ENCODE measurements around the gene AGAP1. TPM values are rescaled to one million over a fixed set of nuclear protein-coding genes. Genes with fewer than 3 reads are reported as not detected.

AGAP1 gene
- total RNA-seq, 6 experiments from 2014 or later: 14.1 to 16.0 (median 15.1) TPM

GRCh38 chr2:235848946-235849345 lies 355.1 kb downstream of the AGAP1 start:
- Mint-ChIP-seq H3K4me3 (no peak overlapping the region), H3K4me1 (ENCODE audit: low read depth) (no peaks in the 10 kb centered on the region), H3K27me3 (ENCODE audit: insufficient read depth) (no peaks in the 10 kb centered on the region; the same call in 1 of the 2 replicates), H3K9me3 (no peaks in the 10 kb centered on the region), H3K27ac (no peak overlapping the region), H3K36me3 (ENCODE audit: low read depth) (no peaks in the 10 kb centered on the region)
- no peak for DNase-seq
- TF ChIP-seq, protein P1, sequence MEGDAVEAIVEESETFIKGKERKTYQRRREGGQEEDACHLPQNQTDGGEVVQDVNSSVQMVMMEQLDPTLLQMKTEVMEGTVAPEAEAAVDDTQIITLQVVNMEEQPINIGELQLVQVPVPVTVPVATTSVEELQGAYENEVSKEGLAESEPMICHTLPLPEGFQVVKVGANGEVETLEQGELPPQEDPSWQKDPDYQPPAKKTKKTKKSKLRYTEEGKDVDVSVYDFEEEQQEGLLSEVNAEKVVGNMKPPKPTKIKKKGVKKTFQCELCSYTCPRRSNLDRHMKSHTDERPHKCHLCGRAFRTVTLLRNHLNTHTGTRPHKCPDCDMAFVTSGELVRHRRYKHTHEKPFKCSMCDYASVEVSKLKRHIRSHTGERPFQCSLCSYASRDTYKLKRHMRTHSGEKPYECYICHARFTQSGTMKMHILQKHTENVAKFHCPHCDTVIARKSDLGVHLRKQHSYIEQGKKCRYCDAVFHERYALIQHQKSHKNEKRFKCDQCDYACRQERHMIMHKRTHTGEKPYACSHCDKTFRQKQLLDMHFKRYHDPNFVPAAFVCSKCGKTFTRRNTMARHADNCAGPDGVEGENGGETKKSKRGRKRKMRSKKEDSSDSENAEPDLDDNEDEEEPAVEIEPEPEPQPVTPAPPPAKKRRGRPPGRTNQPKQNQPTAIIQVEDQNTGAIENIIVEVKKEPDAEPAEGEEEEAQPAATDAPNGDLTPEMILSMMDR (IDR thresholded peaks at IDR 0.05): no peak

GRCh38 chr2:235849489-235849888 lies 355.6 kb downstream of the AGAP1 start:
- Mint-ChIP-seq H3K4me1 (ENCODE audit: low read depth) (peaks cover under 1% of the 10 kb centered on the region; the same call in 1 of the 2 replicates), H3K9me3 (no peaks in the 10 kb centered on the region), H3K27me3 (ENCODE audit: insufficient read depth) (no peaks in the 10 kb centered on the region; the same call in 1 of the 2 replicates), H3K27ac (no peak overlapping the region), H3K36me3 (ENCODE audit: low read depth) (no peaks in the 10 kb centered on the region), H3K4me3 (no peak overlapping the region)
- TF ChIP-seq, protein P1 (IDR thresholded peaks at IDR 0.05): no peak
- no peak for DNase-seq

DNA sequence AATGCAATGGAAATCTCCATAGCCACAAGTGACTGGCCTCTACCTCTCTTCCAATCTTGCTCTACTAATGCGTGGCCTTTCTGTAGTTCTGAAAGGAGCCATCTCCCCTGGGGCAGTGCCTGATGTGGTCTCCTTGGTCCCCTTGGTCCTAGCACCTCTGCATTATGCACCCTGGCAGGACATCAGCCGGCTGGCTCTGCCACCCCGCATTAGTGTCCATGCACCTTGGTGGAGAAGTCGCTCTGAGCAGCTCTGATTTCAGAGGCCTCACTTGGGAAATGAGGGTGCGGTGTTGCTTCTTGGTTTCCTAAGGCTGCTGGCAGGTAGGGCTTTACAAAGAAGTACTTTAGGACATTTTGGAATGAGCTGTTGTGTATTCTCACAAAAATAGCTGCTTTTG lies 356.4 kb downstream of the AGAP1 start:
- DNase-seq: no peak
- peaks cover 6% of the 10 kb centered on the region; the same call in 1 of the 2 replicates for H3K4me1 Mint-ChIP-seq (ENCODE audit: low read depth)
- TF ChIP-seq, protein P1 (IDR thresholded peaks at IDR 0.05): no peak
- no peaks in the 10 kb centered on the region for H3K9me3 Mint-ChIP-seq
- H3K27me3 Mint-ChIP-seq (ENCODE audit: insufficient read depth): no peaks in the 10 kb centered on the region; the same call in 1 of the 2 replicates
- no peaks in the 10 kb centered on the region for H3K36me3 Mint-ChIP-seq (ENCODE audit: low read depth)
- no peak overlapping the region for H3K27ac Mint-ChIP-seq
- H3K4me3 Mint-ChIP-seq: no peak overlapping the region

GRCh38 chr2:235850771-235851551 lies 357.1 kb downstream of the AGAP1 start:
- H3K9me3 Mint-ChIP-seq: no peaks in the 10 kb centered on the region
- TF ChIP-seq, protein P1 (IDR thresholded peaks at IDR 0.05): no peak
- DNase-seq: no peak
- H3K4me3 Mint-ChIP-seq: no peak overlapping the region
- H3K27ac Mint-ChIP-seq: no peak overlapping the region
- peaks cover 6% of the 10 kb centered on the region; the same call in 1 of the 2 replicates for H3K4me1 Mint-ChIP-seq (ENCODE audit: low read depth)
- no peaks in the 10 kb centered on the region; the same call in 1 of the 2 replicates for H3K27me3 Mint-ChIP-seq (ENCODE audit: insufficient read depth)
- H3K36me3 Mint-ChIP-seq (ENCODE audit: low read depth): no peaks in the 10 kb centered on the region

GRCh38 chr2:235851828-235852525 lies 358.1 kb downstream of the AGAP1 start:
- Mint-ChIP-seq H3K4me1 (ENCODE audit: low read depth) (peaks cover 11% of the 10 kb centered on the region; the same call in 1 of the 2 replicates), H3K27me3 (ENCODE audit: insufficient read depth) (no peaks in the 10 kb centered on the region; the same call in 1 of the 2 replicates), H3K9me3 (no peaks in the 10 kb centered on the region), H3K36me3 (ENCODE audit: low read depth) (no peaks in the 10 kb centered on the region), H3K4me3 (no peak overlapping the region), H3K27ac (no peak overlapping the region)
- TF ChIP-seq, protein P1 (IDR thresholded peaks at IDR 0.05): no peak
- DNase-seq: no peak

Data from HFFc6 (cell line).